K562 (cell line): Measurements from ENCODE around the gene IMMP1L. TPM values are rescaled to one million over a fixed set of nuclear protein-coding genes. Genes with fewer than 3 reads are reported as not detected.

Experiments used
- ATAC-seq: fragments of 200-7000 bp; cut with Tn5 transposase; 3 replicates; pipeline ENCODE4 v1.9.1; 2020; ENCODE audit warnings: moderate library complexity
- BruUV-seq: library from RNA; stranded (reverse); fragments of 400-500 nt; replicated peaks from 2 replicates; lab custom pipeline; 2021; lab: Mats Ljungman, UMichigan
- CTCF ChIA-PET: fragments of 300-600 bp; formaldehyde crosslinking; extraction: SDS; loops from one replicate; lab custom pipeline; 2021; ENCODE audit warnings: low intra/inter-chr PET ratio; lab: Yijun Ruan, JAX
- POLR2A ChIA-PET: fragments of 300-600, 350-650 bp; sonication (Branson Sonifier 250); formaldehyde crosslinking; extraction: SDS; loops from one replicate; lab custom pipeline; 2021; ENCODE audit warnings: antibody characterized with exemption, inconsistent platforms; lab: Yijun Ruan, JAX
- DNase-seq, 4 experiments: peaks; one replicate each; pipeline versions ENCODE4 v3.0.0 to v3.0.0-alpha.2; 2011 to 2018; ENCODE audit warnings: low spot score in 3 of 4, mixed read lengths in 3 of 4; ENCODE audit errors: extremely low read depth in 1 of 4
- FAIRE-seq: peaks from 2 replicates; lab custom pipeline; 2011; peaks lifted over from hg19 to GRCh38; lab: Jason Lieb, UNC
- H2AFZ ChIP-seq: 2 replicates; pipeline ENCODE4 v1.6.0; 2011; ENCODE audit warnings: low read depth, low read length, control low read depth, inconsistent platforms
- H3K27ac ChIP-seq: fragments of 200-600 bp; 3 replicates; pipeline ENCODE4 v1.8.0; 2011; ENCODE audit warnings: low read depth, mild to moderate bottlenecking, control low read depth, inconsistent platforms, low read length, moderate library complexity, mixed read lengths; ENCODE audit errors: extremely low read depth
- H3K27me3 ChIP-seq, 2 experiments: fragments of 300-600 bp in 1 of 2; 2 replicates in 1 of 2; 3 replicates in 1 of 2; pipeline versions ENCODE4 v1.6.0 to v1.8.0; 2011; ENCODE audit warnings: inconsistent platforms in 2 of 2, low read length in 2 of 2, mild to moderate bottlenecking in 1 of 2, mixed read lengths in 1 of 2, moderate library complexity in 1 of 2; ENCODE audit not compliant: control insufficient read depth in 2 of 2, insufficient read depth in 2 of 2
- H3K36me3 ChIP-seq: fragments of 300-600 bp; 3 replicates; pipeline ENCODE4 v1.8.0; 2011; ENCODE audit warnings: mild to moderate bottlenecking, low read length, inconsistent platforms; ENCODE audit not compliant: control insufficient read depth, insufficient read depth
- H3K4me1 ChIP-seq, 2 experiments: fragments of 200-600 bp in 1 of 2; replicated peaks in 1 of 2; 2 replicates in 1 of 2; 3 replicates in 1 of 2; pipeline versions ENCODE4 v1.5.1 to v1.8.0; 2011; ENCODE audit warnings: inconsistent platforms in 2 of 2, low read length in 2 of 2, mild to moderate bottlenecking in 1 of 2, mixed read lengths in 1 of 2, moderate library complexity in 1 of 2; ENCODE audit not compliant: control insufficient read depth in 2 of 2, insufficient read depth in 2 of 2
- H3K4me2 ChIP-seq: 2 replicates; pipeline ENCODE4 v1.6.1; 2011; ENCODE audit warnings: low read length, control low read depth, inconsistent platforms, mixed read lengths; ENCODE audit not compliant: insufficient read depth
- H3K4me3 ChIP-seq: fragments of 200-600 bp; sonication (generic), shearing (Covaris generic); 2 replicates; pipeline ENCODE4 v1.5.1; 2016; ENCODE audit warnings: control low read depth, inconsistent platforms
- H3K79me2 ChIP-seq: fragments of 200-600 bp; 3 replicates; pipeline ENCODE4 v1.8.0; 2011; ENCODE audit warnings: low read length, inconsistent platforms; ENCODE audit not compliant: control insufficient read depth, insufficient read depth
- H3K9ac ChIP-seq, 2 experiments: 2 replicates each; pipeline versions ENCODE4 v1.6.0 to v1.6.1; 2011; ENCODE audit warnings: low read depth in 2 of 2, low read length in 2 of 2, control low read depth in 1 of 2, inconsistent platforms in 1 of 2, mild to moderate bottlenecking in 1 of 2, mixed read lengths in 1 of 2; ENCODE audit not compliant: insufficient read depth in 1 of 2
- H3K9me1 ChIP-seq: one replicate; pipeline ENCODE4 v1.6.0; 2011; ENCODE audit warnings: inconsistent platforms, mild to moderate bottlenecking, low read length, moderate library complexity; ENCODE audit not compliant: control insufficient read depth, insufficient read depth
- H3K9me3 ChIP-seq: replicated peaks from 2 replicates; pipeline ENCODE4 v1.5.1; 2011; ENCODE audit warnings: low read depth, low read length, inconsistent platforms; ENCODE audit not compliant: control insufficient read depth, insufficient read depth
- H4K20me1 ChIP-seq: replicated peaks from 2 replicates; pipeline ENCODE4 v1.6.1; 2011; ENCODE audit warnings: low read length, inconsistent platforms, mixed read lengths; ENCODE audit not compliant: control insufficient read depth, insufficient read depth
- ARID1B ChIP-seq: fragments of 450-650 bp; IDR thresholded peaks from 2 replicates; pipeline ENCODE4 v1.6.1; 2016; ENCODE audit warnings: antibody characterized with exemption, mild to moderate bottlenecking, inconsistent platforms
- BMI1 ChIP-seq: fragments of 150-350 bp; IDR thresholded peaks from 2 replicates; pipeline ENCODE4 v1.6.1; 2014; ENCODE audit warnings: low read length
- CHD4 ChIP-seq: fragments of 200-600 bp; sonication (generic); IDR thresholded peaks from 3 replicates; pipeline ENCODE4 v1.6.1; 2012; ENCODE audit warnings: low read depth, mild to moderate bottlenecking, mixed read lengths, low read length, inconsistent platforms; ENCODE audit not compliant: insufficient read depth, insufficient replicate concordance, poor library complexity, severe bottlenecking
- GATAD2A ChIP-seq: fragments of 450-650 bp; IDR thresholded peaks from 2 replicates; pipeline ENCODE4 v1.6.1; 2017
- HCFC1 ChIP-seq: IDR thresholded peaks from 2 replicates; pipeline ENCODE4 v1.6.1; 2012; ENCODE audit warnings: low read depth, low read length, improper control_type of control experiment
- HNRNPK ChIP-seq: fragments of 200-400 bp; formaldehyde crosslinking; IDR thresholded peaks from one replicate; pipeline ENCODE4 v1.6.1; 2018; ENCODE audit warnings: mild to moderate bottlenecking, low read depth, low read length; ENCODE audit not compliant: poor library complexity, severe bottlenecking
- ILF3 ChIP-seq: fragments of 450-650 bp; IDR thresholded peaks from 2 replicates; pipeline ENCODE4 v1.6.1; 2018; ENCODE audit warnings: antibody characterized with exemption, mild to moderate bottlenecking, moderate library complexity, borderline replicate concordance
- MTA2 ChIP-seq: fragments of 450-650 bp; IDR thresholded peaks from 2 replicates; pipeline ENCODE4 v1.6.1; 2016; ENCODE audit warnings: low read depth
- NELFE ChIP-seq: IDR thresholded peaks from 2 replicates; pipeline ENCODE4 v1.6.1; 2011; ENCODE audit warnings: mild to moderate bottlenecking; ENCODE audit not compliant: insufficient read depth, insufficient read length
- SAP30 ChIP-seq: fragments of 200-600 bp; sonication (generic); IDR thresholded peaks from 2 replicates; pipeline ENCODE4 v1.6.1; 2012; ENCODE audit warnings: borderline replicate concordance, low read depth, mild to moderate bottlenecking, moderate library complexity, low read length, control low read depth, inconsistent platforms; ENCODE audit not compliant: insufficient read depth, poor library complexity, severe bottlenecking
- ZEB2 ChIP-seq: fragments of 450-650 bp; IDR thresholded peaks from 2 replicates; pipeline ENCODE4 v1.6.1; 2016
- ZNF121 ChIP-seq: sonication (generic); formaldehyde crosslinking; conservative IDR thresholded peaks from 2 replicates; pipeline ENCODE4 v1.8.0; 2022; ENCODE audit warnings: missing genetic modification reagents
- ZNF184 ChIP-seq: sonication (generic); formaldehyde crosslinking; IDR thresholded peaks from 2 replicates; pipeline ENCODE4 v1.5.0; 2020; ENCODE audit warnings: missing genetic modification reagents
- ZNF512 ChIP-seq: IDR thresholded peaks from 2 replicates; pipeline ENCODE4 v1.6.1; 2016; ENCODE audit warnings: missing genetic modification characterization, missing compliant biosample characterization
- WGBS: fragments of 100-300 bp; shearing (Covaris generic); methylation state at CpG from one replicate; pipeline ENCODE4 v1.1.6; 2016; ENCODE audit warnings: low coverage, mixed read lengths; ENCODE audit not compliant: insufficient coverage; ENCODE audit errors: missing lambda C conversion rate; 5-methylcytosine and 5-hydroxymethylcytosine counted together
- in situ Hi-C: fragments of 300-500 bp; cut with MboI; formaldehyde crosslinking; loops from 4 replicates; pipeline ENCODE4 v1.15.0; 2018; ENCODE audit warnings: inconsistent platforms, mixed read lengths
- intact Hi-C: fragments of 100-400 bp; cut with micrococcal nuclease; formaldehyde crosslinking; loops from 2 replicates; pipeline ENCODE4 v1.14.2; 2022
- polyA plus RNA-seq, 8 experiments: library from polyadenylated mRNA; depleted of rRNA in 4 of 8; stranded (reverse) in 5 of 8; unstranded in 3 of 8; fragments of >200 nt; fragmentation: Nextera tagmentation in 2 of 8; fragmentation: Illumina TruSeq in 1 of 8; extraction: Ambion mirVana in 2 of 8; extraction: Trizol in 1 of 8; gene quantifications; 2 replicates each; pipeline versions ENCODE4 v1.2.1 to v1.2.3, GENCODE V29; 2011 to 2014; ENCODE audit warnings: inconsistent platforms in 1 of 8, missing spikeins in 1 of 8
- total RNA-seq, 7 experiments: library from RNA; depleted of rRNA in 6 of 7; stranded (reverse); fragments of >200 nt in 6 of 7; fragmentation: Illumina TruSeq in 2 of 7; extraction: Trizol in 2 of 7; gene quantifications; 2 replicates each; pipeline versions ENCODE4 v1.2.1 to v1.2.3, GENCODE V29; 2011 to 2021; ENCODE audit warnings: low replicate concordance in 1 of 7
- TF ChIP-seq, protein P1 (sequence below): fragments of 450-650 bp; IDR thresholded peaks from 2 replicates; pipeline ENCODE4 v1.6.1; 2017; ENCODE audit warnings: antibody characterized with exemption

Gene IMMP1L
- total and polyA plus RNA-seq, 9 of the 15 experiments (the other 6 are each of a cell fraction or from before 2014, with no cell fraction given), result 56.0 to 245 (median 169) TPM

DNA sequence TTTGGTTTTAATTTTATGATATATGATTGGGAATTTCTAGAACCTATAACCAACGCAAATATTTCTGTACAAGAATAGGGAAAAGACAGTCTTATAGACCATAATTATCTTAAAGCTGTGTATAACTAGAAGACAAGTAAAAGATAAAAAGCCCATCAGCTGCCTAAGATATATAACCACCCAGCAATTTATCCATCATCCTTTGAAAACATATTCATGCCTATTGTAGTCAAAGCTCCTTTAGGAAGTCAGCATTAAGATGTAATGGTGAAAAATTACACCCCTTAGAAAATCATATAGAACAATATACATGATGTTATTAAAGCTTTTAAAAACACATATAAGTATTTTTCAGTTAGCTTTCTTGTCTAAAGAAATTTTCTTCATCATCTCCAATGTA lies 46.5 kb upstream of the IMMP1L start:
- H3K9ac ChIP-seq, result no peak overlapping the region
- ChIA-PET POLR2A (no interaction called here), CTCF (no interaction called here)
- H4K20me1 ChIP-seq, result no peaks in the 10 kb centered on the region
- DNase-seq, result no peak
- BruUV-seq, result no TSS peak
- TF ChIP-seq ILF3 (no peak), ARID1B (no peak), HNRNPK (no peak), BMI1 (no peak), ZEB2 (no peak), SAP30 (no peak), ZNF184 (CRISPR knock-in tag) (no peak), MTA2 (no peak), ZNF512 (tag) (no peak), HCFC1 (no peak), CHD4 (no peak), ZNF121 (CRISPR knock-in tag) (no peak), GATAD2A (no peak), NELFE (no peak)
- TF ChIP-seq, protein P1, sequence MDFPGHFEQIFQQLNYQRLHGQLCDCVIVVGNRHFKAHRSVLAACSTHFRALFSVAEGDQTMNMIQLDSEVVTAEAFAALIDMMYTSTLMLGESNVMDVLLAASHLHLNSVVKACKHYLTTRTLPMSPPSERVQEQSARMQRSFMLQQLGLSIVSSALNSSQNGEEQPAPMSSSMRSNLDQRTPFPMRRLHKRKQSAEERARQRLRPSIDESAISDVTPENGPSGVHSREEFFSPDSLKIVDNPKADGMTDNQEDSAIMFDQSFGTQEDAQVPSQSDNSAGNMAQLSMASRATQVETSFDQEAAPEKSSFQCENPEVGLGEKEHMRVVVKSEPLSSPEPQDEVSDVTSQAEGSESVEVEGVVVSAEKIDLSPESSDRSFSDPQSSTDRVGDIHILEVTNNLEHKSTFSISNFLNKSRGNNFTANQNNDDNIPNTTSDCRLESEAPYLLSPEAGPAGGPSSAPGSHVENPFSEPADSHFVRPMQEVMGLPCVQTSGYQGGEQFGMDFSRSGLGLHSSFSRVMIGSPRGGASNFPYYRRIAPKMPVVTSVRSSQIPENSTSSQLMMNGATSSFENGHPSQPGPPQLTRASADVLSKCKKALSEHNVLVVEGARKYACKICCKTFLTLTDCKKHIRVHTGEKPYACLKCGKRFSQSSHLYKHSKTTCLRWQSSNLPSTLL, result no peak
- no peaks in the 10 kb centered on the region for H3K9me1 ChIP-seq
- no peak overlapping the region for H3K4me2 ChIP-seq
- intact Hi-C loops, result no loop called here
- no peaks in the 10 kb centered on the region for H3K36me3 ChIP-seq
- no peaks in the 10 kb centered on the region for H3K9me3 ChIP-seq
- no peak overlapping the region for H3K27ac ChIP-seq
- H3K4me1 ChIP-seq, result no peaks in the 10 kb centered on the region
- WGBS, result 56% methylated on average over 1 of the region's 1 CpG
- in situ Hi-C loops, result no loop called here
- no peak overlapping the region for H3K4me3 ChIP-seq
- H3K79me2 ChIP-seq, result no peaks in the 10 kb centered on the region
- FAIRE-seq, result no peak
- H2AFZ ChIP-seq, result no peak overlapping the region
- no peaks in the 10 kb centered on the region for H3K27me3 ChIP-seq
- ATAC-seq, result no peak
